ENCODE measurements around the gene TCHH.
"Not testable (repeated sequence)": the region's sequence is repeated elsewhere in the genome, so short reads cannot be mapped to it uniquely, and the experiment has no call there.

The TCHH gene, protein sequence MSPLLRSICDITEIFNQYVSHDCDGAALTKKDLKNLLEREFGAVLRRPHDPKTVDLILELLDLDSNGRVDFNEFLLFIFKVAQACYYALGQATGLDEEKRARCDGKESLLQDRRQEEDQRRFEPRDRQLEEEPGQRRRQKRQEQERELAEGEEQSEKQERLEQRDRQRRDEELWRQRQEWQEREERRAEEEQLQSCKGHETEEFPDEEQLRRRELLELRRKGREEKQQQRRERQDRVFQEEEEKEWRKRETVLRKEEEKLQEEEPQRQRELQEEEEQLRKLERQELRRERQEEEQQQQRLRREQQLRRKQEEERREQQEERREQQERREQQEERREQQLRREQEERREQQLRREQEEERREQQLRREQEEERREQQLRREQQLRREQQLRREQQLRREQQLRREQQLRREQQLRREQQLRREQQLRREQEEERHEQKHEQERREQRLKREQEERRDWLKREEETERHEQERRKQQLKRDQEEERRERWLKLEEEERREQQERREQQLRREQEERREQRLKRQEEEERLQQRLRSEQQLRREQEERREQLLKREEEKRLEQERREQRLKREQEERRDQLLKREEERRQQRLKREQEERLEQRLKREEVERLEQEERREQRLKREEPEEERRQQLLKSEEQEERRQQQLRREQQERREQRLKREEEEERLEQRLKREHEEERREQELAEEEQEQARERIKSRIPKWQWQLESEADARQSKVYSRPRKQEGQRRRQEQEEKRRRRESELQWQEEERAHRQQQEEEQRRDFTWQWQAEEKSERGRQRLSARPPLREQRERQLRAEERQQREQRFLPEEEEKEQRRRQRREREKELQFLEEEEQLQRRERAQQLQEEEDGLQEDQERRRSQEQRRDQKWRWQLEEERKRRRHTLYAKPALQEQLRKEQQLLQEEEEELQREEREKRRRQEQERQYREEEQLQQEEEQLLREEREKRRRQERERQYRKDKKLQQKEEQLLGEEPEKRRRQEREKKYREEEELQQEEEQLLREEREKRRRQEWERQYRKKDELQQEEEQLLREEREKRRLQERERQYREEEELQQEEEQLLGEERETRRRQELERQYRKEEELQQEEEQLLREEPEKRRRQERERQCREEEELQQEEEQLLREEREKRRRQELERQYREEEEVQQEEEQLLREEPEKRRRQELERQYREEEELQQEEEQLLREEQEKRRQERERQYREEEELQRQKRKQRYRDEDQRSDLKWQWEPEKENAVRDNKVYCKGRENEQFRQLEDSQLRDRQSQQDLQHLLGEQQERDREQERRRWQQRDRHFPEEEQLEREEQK (N-terminal part only)

DNA sequence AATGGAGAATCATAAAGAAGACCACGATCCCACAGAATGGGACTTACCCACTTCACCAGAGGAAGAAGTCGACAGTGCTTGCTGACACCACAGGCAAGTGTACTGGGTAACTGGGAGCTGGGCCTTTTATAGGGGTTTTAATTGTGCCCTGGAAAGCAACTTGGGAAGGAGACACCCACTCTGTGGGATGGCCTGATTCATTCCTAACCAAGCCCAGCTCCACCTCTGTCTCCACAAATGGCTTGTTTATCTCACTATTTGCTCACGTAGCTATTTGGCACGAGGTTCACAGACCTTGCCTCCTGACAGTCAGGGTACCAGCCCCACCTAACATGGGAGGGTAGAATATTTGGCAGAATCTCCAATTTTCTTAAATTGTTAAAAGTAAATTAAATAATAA lies at the start of gene TCHH:
TSS of gene TCHH (minus strand) at position 101 of the 400 bp plus-strand sequence. CDS start 1,364 bp downstream, outside the sequence.
- DNase-seq (ENCODE audit: extremely low read depth in 1 of 2, low read depth in 1 of 2), result no peak

DNA sequence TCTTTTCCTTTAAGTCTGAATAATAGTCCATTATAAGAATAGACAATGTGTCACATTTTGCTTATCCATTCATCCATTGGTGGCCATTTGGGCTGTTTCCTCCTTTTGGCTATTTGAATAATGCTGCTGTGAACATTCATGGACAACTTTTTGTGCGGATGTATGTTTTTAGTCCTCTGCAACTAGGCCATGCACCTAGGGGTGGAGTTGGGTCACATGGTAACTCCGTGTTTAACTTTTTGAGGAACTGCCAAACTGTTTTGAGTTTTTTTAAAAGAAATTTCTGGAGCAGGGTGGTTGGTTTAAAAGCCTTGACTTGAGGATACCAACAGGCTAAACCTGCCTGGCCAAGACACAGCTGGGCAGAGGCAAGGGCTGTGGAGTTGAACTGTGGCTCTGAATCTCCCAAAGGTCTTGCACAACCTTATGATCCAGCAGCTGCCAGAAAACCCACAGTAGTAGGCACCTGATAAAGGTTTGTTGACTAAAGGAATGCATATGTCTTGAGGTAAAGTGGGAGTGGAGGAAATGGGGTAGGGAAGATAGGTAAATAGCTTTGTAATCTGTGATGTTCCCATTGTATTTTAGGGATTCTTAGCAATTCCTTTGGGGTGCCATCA lies 49.4 kb upstream of the TCHH start:
- no peak for DNase-seq (ENCODE audit: extremely low read depth in 1 of 2, low read depth in 1 of 2)

- no peak for DNase-seq (ENCODE audit: extremely low read depth in 1 of 2, low read depth in 1 of 2)
Observed at GRCh38 chr1:152162792-152163463, 47.7 kb upstream of the TCHH start.

GRCh38 chr1:152160576-152160975 lies 45.3 kb upstream of the TCHH start:
- DNase-seq (ENCODE audit: extremely low read depth in 1 of 2, low read depth in 1 of 2), result no peak

DNA sequence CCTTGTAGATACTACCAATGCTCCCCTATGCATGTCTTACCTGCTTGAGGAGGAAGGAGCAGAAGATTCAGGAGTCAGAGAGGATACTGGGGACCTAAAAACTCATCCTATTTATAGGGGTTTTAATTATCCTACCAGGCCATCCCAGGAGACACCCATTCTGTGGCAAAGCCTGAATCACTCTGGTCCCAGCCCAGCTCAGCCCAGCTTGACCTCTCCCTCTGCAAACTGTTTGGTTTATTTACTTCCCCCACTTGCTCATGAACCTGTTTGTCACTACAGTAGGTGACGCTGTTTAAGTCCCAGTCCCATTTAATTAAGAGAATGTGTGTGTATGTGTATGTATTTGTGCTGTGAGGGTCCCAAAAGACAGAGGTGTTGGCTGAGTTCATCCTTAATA lies 43.9 kb upstream of the TCHH start, which contains the start of gene RPTN:
TSS of gene RPTN (minus strand) at position 85 of the 400 bp plus-strand sequence. CDS start 1,339 bp downstream, outside the sequence.
- DNase-seq (ENCODE audit: extremely low read depth in 1 of 2, low read depth in 1 of 2), result no peak

GRCh38 chr1:152153996-152154395 lies 38.8 kb upstream of the TCHH start:
- no peak for DNase-seq (ENCODE audit: extremely low read depth in 1 of 2, low read depth in 1 of 2)

- no peak for DNase-seq (ENCODE audit: extremely low read depth in 1 of 2, low read depth in 1 of 2)
Observed at GRCh38 chr1:152151646-152152045, 36.4 kb upstream of the TCHH start.

DNA sequence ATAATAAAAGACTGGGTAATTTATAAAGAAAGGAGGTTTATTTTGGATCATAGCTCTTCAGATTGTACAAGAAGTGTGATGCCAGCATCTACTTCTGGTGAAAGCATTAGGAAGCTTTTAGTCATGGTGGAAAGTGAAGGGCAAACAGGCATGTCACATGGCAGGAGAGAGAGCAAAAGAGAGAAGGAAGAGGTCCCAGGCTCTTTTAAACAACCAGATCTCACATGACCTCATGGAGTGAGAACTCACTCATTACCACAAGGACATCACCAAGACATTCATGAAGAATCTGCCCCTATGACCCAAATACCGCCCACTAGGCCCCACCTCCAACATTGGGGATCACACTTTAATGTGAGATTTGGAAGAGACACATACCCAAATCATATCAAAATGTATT lies 33.7 kb upstream of the TCHH start:
- DNase-seq (ENCODE audit: extremely low read depth in 1 of 2, low read depth in 1 of 2), result no peak

DNA sequence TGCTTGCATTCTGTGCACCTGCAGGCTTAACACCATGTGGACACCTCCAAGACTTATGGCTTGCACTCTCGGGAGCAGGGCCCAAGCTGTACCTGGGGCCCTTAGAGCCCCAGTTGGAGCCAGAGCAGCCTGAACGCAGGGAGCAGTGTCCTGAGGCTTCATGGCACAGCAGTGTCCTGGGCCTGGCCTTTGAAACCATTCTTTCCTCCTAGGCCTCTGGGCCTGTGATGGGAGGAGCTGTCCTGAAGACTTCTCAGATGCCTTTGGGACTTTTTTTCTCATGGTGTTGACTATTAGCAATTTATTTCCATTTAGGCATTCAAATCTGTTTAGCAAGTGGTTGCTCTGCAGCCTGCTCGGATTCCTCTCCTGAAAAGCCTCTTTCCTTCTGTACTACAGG lies 32.8 kb upstream of the TCHH start:
- DNase-seq (ENCODE audit: extremely low read depth in 1 of 2, low read depth in 1 of 2), result no peak

DNA sequence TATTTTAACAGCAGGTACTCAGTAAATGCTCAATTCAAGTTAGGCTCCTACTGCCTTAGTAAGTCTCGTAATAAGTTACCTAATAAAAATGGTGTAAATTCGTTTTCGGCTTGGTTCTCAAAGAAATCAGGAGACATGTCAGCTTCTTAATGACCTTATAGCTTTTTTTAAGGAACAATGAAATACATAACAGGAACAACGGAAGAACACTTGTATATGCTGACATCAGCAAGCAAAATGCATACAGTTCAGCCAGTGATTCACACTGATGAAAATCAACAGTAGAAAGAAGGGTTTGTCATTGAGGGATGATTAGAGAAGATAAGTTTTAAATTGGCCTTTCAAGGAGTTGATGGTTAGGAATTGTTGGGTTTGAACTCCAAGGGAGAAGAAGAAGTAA lies 30.5 kb upstream of the TCHH start:
- no peak for DNase-seq (ENCODE audit: extremely low read depth in 1 of 2, low read depth in 1 of 2)

DNA sequence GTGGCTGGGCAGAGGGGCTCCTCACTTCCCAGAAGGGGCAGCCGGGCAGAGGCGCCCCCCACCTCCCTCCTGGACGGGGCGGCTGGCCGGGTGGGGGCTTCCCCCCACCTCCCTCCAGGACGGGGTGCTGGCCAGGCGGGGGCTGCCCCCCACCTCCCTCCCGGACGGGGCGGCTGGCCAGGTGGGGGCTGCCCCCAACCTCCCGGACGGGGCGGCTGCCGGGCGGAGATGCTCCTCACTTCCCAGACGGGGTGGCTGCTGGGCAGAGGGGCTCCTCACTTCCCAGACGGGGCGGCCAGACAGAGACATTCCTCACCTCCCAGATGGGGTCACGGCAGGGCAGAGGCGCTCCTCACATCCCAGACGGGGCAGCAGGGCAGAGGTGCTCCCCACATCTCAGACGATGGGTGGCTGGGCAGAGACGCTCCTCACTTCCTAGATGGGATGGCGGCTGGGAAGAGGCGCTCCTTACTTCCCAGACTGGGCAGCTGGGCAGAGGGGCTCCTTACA lies 29.5 kb upstream of the TCHH start:
- DNase-seq (ENCODE audit: extremely low read depth in 1 of 2, low read depth in 1 of 2), result not testable (repeated sequence)

- no peak for DNase-seq (ENCODE audit: extremely low read depth in 1 of 2, low read depth in 1 of 2)
Observed at GRCh38 chr1:152143150-152143887, 28.1 kb upstream of the TCHH start.

DNA sequence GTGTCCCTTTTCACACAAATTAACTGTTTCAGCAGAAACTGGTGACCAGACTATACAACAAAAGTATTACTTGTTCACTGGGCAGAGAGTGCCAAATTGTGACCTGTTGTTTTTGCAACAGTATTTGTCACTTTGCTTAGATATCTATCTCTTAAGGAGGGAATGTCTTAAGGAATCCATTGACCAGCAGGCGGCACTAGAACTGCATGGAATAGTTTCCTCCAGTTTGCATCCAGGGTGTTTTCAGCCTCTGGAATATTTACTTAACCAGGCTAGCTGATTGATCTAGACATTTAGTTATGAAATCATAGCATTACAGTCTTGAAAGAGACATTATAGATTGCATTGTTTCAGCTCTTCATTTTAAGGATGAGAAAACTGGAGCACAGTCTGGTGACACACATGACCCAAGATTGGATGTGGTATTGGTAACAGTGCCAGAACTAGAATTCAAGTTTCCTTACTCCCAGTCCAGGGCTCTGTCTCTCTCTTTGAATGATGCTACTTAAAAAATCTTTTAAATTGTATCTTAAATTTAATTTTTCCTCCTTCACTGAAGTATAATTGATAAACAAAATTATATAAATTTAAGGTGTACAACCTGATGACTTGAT lies 26.8 kb upstream of the TCHH start:
- no peak for DNase-seq (ENCODE audit: extremely low read depth in 1 of 2, low read depth in 1 of 2)

DNA sequence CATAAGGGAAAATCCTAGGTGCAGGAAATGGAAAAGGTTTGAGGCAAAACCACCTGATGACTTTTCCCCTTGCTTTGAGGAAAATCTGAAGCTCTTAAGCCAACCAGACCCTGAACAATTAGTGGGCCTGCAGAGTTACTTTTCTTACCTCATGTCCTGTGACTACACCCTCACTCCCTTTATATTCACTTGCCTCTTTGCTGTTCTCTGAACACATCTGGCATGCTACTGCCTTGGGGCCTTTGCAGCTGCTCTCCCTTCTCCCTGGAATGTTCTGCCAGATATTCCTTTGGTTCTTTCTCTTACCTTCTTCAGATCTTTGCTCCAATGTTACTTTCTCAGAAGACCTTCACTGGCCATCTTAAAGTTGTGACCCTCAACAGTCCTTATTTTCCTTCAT lies 22.0 kb upstream of the TCHH start:
- DNase-seq (ENCODE audit: extremely low read depth in 1 of 2, low read depth in 1 of 2), result no peak

- DNase-seq (ENCODE audit: extremely low read depth in 1 of 2, low read depth in 1 of 2), result no peak
Observed at GRCh38 chr1:152130186-152130585, 14.9 kb upstream of the TCHH start.

DNA sequence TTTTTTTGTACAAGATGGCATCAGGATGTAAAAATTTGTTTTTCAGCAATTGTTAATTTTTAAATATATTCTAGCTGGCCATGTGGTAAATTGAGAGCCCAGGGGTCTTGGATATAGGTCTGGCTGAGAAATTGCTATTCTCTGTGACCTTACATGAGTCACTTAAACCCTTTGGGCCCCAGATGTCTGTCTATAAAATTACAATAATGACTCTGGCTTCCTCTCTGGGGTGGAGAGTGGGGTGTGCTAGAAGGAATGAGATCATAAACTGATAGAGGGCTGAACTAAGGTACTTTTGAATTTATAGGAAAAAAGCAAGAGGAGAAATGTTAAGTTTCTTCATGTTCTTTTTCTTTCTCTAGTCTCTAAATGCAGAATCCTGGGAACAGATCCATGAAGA lies 12.4 kb upstream of the TCHH start:
- no peak for DNase-seq (ENCODE audit: extremely low read depth in 1 of 2, low read depth in 1 of 2)

- DNase-seq (ENCODE audit: extremely low read depth in 1 of 2, low read depth in 1 of 2), result no peak
Observed at GRCh38 chr1:152125834-152126443, 10.7 kb upstream of the TCHH start.

GRCh38 chr1:152118915-152119314 lies 3.7 kb upstream of the TCHH start:
- no peak for DNase-seq (ENCODE audit: extremely low read depth in 1 of 2, low read depth in 1 of 2)
